ENCODE measurements around the gene VWA2.

Gene VWA2

GRCh38 chr10:114300036-114300645, 61.1 kb downstream of the VWA2 start:
- no peak for DNase-seq

- no peak for DNase-seq
These were observed 62.1 kb downstream of the VWA2 start for GRCh38 chr10:114301177-114301576.

GRCh38 chr10:114301951-114302710, 63.1 kb downstream of the VWA2 start:
- DNase-seq: no peak

- no peak for DNase-seq
These were observed 64.5 kb downstream of the VWA2 start for GRCh38 chr10:114303556-114303955.

- peak; percentile 71 for DNase-seq
These were observed 65.0 kb downstream of the VWA2 start for GRCh38 chr10:114304017-114304570.

GRCh38 chr10:114304571-114305421, 65.7 kb downstream of the VWA2 start:
- peak; percentile 17 for DNase-seq

GRCh38 chr10:114305521-114305925, 66.5 kb downstream of the VWA2 start:
- no peak for DNase-seq

GRCh38 chr10:114306116-114306973, 67.3 kb downstream of the VWA2 start:
- no peak for DNase-seq

- DNase-seq: no peak
These were observed 68.7 kb downstream of the VWA2 start for GRCh38 chr10:114307731-114308130.

GRCh38 chr10:114308531-114309363, 69.7 kb downstream of the VWA2 start:
- no peak for DNase-seq

- DNase-seq: no peak
These were observed 70.3 kb downstream of the VWA2 start for GRCh38 chr10:114309364-114309651.

- no peak for DNase-seq
These were observed 71.3 kb downstream of the VWA2 start for GRCh38 chr10:114310346-114310745.

- DNase-seq: no peak
These were observed 72.0 kb downstream of the VWA2 start for GRCh38 chr10:114311023-114311422.

- DNase-seq: no peak
These were observed 72.6 kb downstream of the VWA2 start for GRCh38 chr10:114311496-114312209.

GRCh38 chr10:114313139-114313538, 74.1 kb downstream of the VWA2 start:
- no peak for DNase-seq

- DNase-seq: no peak
These were observed 74.8 kb downstream of the VWA2 start for GRCh38 chr10:114313866-114314265.

- no peak for DNase-seq
These were observed 76.7 kb downstream of the VWA2 start for GRCh38 chr10:114315566-114316420.

- DNase-seq: no peak
These were observed 77.7 kb downstream of the VWA2 start for GRCh38 chr10:114316744-114317143.

GRCh38 chr10:114319406-114320248, 80.6 kb downstream of the VWA2 start:
- DNase-seq: no peak
